HEK293 (cell line): Measurements from ENCODE around the gene CDRT4.

Experiments
- CTCF ChIP-seq: fragments of 450-650 bp; formaldehyde crosslinking; IDR thresholded peaks from 2 replicates; pipeline ENCODE4 v1.5.1; 2016; ENCODE audit warnings: missing biosample characterization, missing genetic modification characterization
- MEIS1 ChIP-seq: sonication (generic); formaldehyde crosslinking; IDR thresholded peaks from 2 replicates; pipeline ENCODE4 v1.8.1; 2022; ENCODE audit warnings: missing genetic modification reagents, mild to moderate bottlenecking, borderline replicate concordance
- REST ChIP-seq: fragments of 450-650 bp; formaldehyde crosslinking; IDR thresholded peaks from 2 replicates; pipeline ENCODE4 v1.5.1; 2016; ENCODE audit warnings: missing biosample characterization, missing genetic modification characterization
- YY1 ChIP-seq: fragments of 450-650 bp; formaldehyde crosslinking; IDR thresholded peaks from 2 replicates; pipeline ENCODE4 v1.5.1; 2018; ENCODE audit warnings: missing biosample characterization, missing genetic modification characterization
- ZBTB8A ChIP-seq: fragments of 450-650 bp; formaldehyde crosslinking; IDR thresholded peaks from 2 replicates; pipeline ENCODE4 v1.5.1; 2016; ENCODE audit warnings: missing biosample characterization, missing genetic modification characterization
- ZFP3 ChIP-seq: fragments of 450-650 bp; formaldehyde crosslinking; IDR thresholded peaks from 2 replicates; pipeline ENCODE4 v1.5.1; 2016; ENCODE audit warnings: low read depth, missing biosample characterization, missing genetic modification characterization
- ZFP37 ChIP-seq: fragments of 450-650 bp; formaldehyde crosslinking; IDR thresholded peaks from 2 replicates; pipeline ENCODE4 v1.5.1; 2016; ENCODE audit warnings: missing biosample characterization, missing genetic modification characterization
- ZNF274 ChIP-seq, 2 experiments: fragments of 200-500 bp in 1 of 2; fragments of 450-650 bp in 1 of 2; sonication (Bioruptor generic) in 1 of 2; formaldehyde crosslinking in 1 of 2; IDR thresholded peaks; 2 replicates each; pipeline versions ENCODE4 v1.5.1 to v1.6.1; 2014 to 2016; ENCODE audit warnings: borderline replicate concordance in 1 of 2, inconsistent platforms in 1 of 2, low read length in 1 of 2, missing biosample characterization in 1 of 2, missing genetic modification characterization in 1 of 2
- ZNF37A ChIP-seq: fragments of 450-650 bp; IDR thresholded peaks from 2 replicates; pipeline ENCODE4 v1.5.1; 2018; ENCODE audit warnings: missing biosample characterization, missing genetic modification characterization
- ZNF426 ChIP-seq: fragments of 450-650 bp; formaldehyde crosslinking; IDR thresholded peaks from 2 replicates; pipeline ENCODE4 v1.5.1; 2017; ENCODE audit warnings: missing biosample characterization, missing genetic modification characterization, mild to moderate bottlenecking, inconsistent platforms, moderate library complexity
- ZNF629 ChIP-seq: fragments of 450-650 bp; formaldehyde crosslinking; IDR thresholded peaks from 2 replicates; pipeline ENCODE4 v1.5.1; 2017; ENCODE audit warnings: missing biosample characterization, missing genetic modification characterization
- ZNF645 ChIP-seq: fragments of 450-650 bp; formaldehyde crosslinking; IDR thresholded peaks from 2 replicates; pipeline ENCODE4; 2016; ENCODE audit warnings: missing biosample characterization, missing genetic modification characterization
- ZSCAN18 ChIP-seq: fragments of 450-650 bp; formaldehyde crosslinking; IDR thresholded peaks from 2 replicates; pipeline ENCODE4 v1.5.1; 2016; ENCODE audit warnings: missing biosample characterization, missing genetic modification characterization

- TF ChIP-seq REST (tag by site-specific recombination) (no peak), ZNF426 (no peak), ZNF274 (IDR thresholded peaks at IDR 0.05; ENCODE audit: low read length) (no peak), ZNF274 (tag by site-specific recombination; IDR thresholded peaks at IDR 0.05; ENCODE audit: borderline replicate concordance) (no peak), CTCF (tag by site-specific recombination) (no peak), ZNF645 (tag by site-specific recombination) (no peak), ZBTB8A (tag by site-specific recombination) (no peak), ZSCAN18 (tag by site-specific recombination) (no peak), ZNF37A (tag by site-specific recombination) (no peak), MEIS1 (CRISPR knock-in tag) (no peak), ZFP37 (tag by site-specific recombination) (no peak), ZFP3 (tag by site-specific recombination) (no peak), ZNF629 (tag by site-specific recombination) (no peak), YY1 (tag by site-specific recombination) (no peak)
Observed at GRCh38 chr17:15440347-15440746, 27.1 kb downstream of the CDRT4 start.
